Stomach (tissue), 9 donors: ENCODE results near the gene AUTS2. TPM values are rescaled to one million over a fixed set of nuclear protein-coding genes. Genes with fewer than 3 reads are reported as not detected.

ENCODE experiments used
- DNase-seq, 2 donors: peaks; one replicate each; pipeline versions ENCODE4 v3.0.0 to v3.0.0-alpha.2; 2013 to 2019
- H3K27ac ChIP-seq, 5 donors: fragments of 200-600 bp in 4 of 5; sonication (generic) in 4 of 5; one replicate each; pipeline ENCODE4 v1.5.1; 2013 to 2019; ENCODE audit warnings: mild to moderate bottlenecking in 1 of 5, moderate library complexity in 1 of 5
- H3K27me3 ChIP-seq, 3 donors: fragments of 200-600 bp; sonication (generic); one replicate each; pipeline ENCODE4 v1.5.1; 2017 to 2019; ENCODE audit warnings: mixed run types in 1 of 3
- H3K36me3 ChIP-seq, 4 donors: fragments of 200-600 bp; sonication (generic); 1 replicate in 3 of 4; 2 replicates in 1 of 4; pipeline ENCODE4 v1.5.1; 2016 to 2019
- H3K4me1 ChIP-seq, 4 donors: fragments of 200-600 bp; sonication (generic); one replicate each; pipeline ENCODE4 v1.5.1; 2016 to 2019
- H3K4me3 ChIP-seq, 4 donors: fragments of 200-600 bp; sonication (generic) in 3 of 4; one replicate each; pipeline ENCODE4 v1.5.1; 2016 to 2019; ENCODE audit warnings: mild to moderate bottlenecking in 1 of 4
- H3K9me3 ChIP-seq, 4 donors: fragments of 200-600 bp; sonication (generic); one replicate each; pipeline ENCODE4 v1.5.1; 2016 to 2019
- EP300 ChIP-seq: sonication (generic); formaldehyde crosslinking; IDR thresholded peaks from one replicate; pipeline ENCODE4 v1.6.1; 2017; ENCODE audit warnings: antibody characterized with exemption
- POLR2A ChIP-seq, 4 donors: fragments of 450-650 bp; IDR thresholded peaks; one replicate each; pipeline ENCODE4 v1.6.1; 2016; ENCODE audit warnings: antibody characterized with exemption in 4 of 4, control low read depth in 2 of 4, mild to moderate bottlenecking in 1 of 4, moderate library complexity in 1 of 4
- POLR2AphosphoS5 ChIP-seq, 3 donors: sonication (generic); formaldehyde crosslinking; IDR thresholded peaks; one replicate each; pipeline ENCODE4 v1.6.1; 2016; ENCODE audit warnings: antibody characterized with exemption in 3 of 3
- WGBS, 5 donors: extraction: QIAGEN DNeasy Blood & Tissue Kit in 3 of 5; methylation state at CpG; one replicate each; pipeline versions ENCODE4 v1.1.5 to v1.1.7; 2013 to 2018; 5-methylcytosine and 5-hydroxymethylcytosine counted together
- intact Hi-C: fragments of 100-400 bp; cut with DNase I; formaldehyde crosslinking; loops from one replicate; pipeline ENCODE4 v1.15.1; 2023; ENCODE audit warnings: low total_unique reads
- polyA plus RNA-seq, 3 donors: library from polyadenylated mRNA; stranded (reverse); fragments of 200-250 nt; gene quantifications; one replicate each; pipeline ENCODE4 v1.2.3, GENCODE V29; 2013
- total RNA-seq, 5 donors: library from RNA; depleted of rRNA; stranded (reverse); fragments of >200 nt; gene quantifications; one replicate each; pipeline versions ENCODE4 v1.1.0 to v1.2.3, GENCODE V29; 2014 to 2016
- TF ChIP-seq, protein P1 (sequence below), 7 experiments: fragments of 450-650 bp in 4 of 7; fragments of 200-600 bp in 3 of 7; sonication (generic) in 3 of 7; IDR thresholded peaks; one replicate each; pipeline ENCODE4 v1.5.1; 2016 to 2019; ENCODE audit warnings: antibody characterized with exemption in 7 of 7, control low read depth in 2 of 7, mild to moderate bottlenecking in 1 of 7
- donor health status: healthy with polysubstance abuse.
- donor health status: Bipolar disorder and iron deficiency.
- donor health status: healthy.

AUTS2 gene
- total and polyA plus RNA-seq, 8 donors: 3.8 to 90.3 (median 38.1) TPM

- Histone ChIP-seq H3K27me3 (no peaks in the 10 kb centered on the region), H3K4me3 (no peak overlapping the region), H3K36me3 (peaks cover 24 to 81% (median 80%) of the 10 kb centered on the region in 4 donors), H3K4me1 (no peaks in the 10 kb centered on the region), H3K9me3 (no peaks in the 10 kb centered on the region), H3K27ac (no peak overlapping the region)
- no peak for DNase-seq
- TF ChIP-seq, protein P1, sequence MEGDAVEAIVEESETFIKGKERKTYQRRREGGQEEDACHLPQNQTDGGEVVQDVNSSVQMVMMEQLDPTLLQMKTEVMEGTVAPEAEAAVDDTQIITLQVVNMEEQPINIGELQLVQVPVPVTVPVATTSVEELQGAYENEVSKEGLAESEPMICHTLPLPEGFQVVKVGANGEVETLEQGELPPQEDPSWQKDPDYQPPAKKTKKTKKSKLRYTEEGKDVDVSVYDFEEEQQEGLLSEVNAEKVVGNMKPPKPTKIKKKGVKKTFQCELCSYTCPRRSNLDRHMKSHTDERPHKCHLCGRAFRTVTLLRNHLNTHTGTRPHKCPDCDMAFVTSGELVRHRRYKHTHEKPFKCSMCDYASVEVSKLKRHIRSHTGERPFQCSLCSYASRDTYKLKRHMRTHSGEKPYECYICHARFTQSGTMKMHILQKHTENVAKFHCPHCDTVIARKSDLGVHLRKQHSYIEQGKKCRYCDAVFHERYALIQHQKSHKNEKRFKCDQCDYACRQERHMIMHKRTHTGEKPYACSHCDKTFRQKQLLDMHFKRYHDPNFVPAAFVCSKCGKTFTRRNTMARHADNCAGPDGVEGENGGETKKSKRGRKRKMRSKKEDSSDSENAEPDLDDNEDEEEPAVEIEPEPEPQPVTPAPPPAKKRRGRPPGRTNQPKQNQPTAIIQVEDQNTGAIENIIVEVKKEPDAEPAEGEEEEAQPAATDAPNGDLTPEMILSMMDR (IDR thresholded peaks at IDR 0.05): peak in 1 of 7 experiments; percentile 32
- TF ChIP-seq POLR2AphosphoS5 (IDR thresholded peaks at IDR 0.05): no peak
- intact Hi-C loops: no loop called here
- WGBS, 5 donors: 30 to 57% (median 53%) methylated on average over 4 of the region's 4 CpGs
These were observed 1177.4 kb downstream of the AUTS2 start for GRCh38 chr7:70775570-70776156.

GRCh38 chr7:70776627-70777101 lies 1178.4 kb downstream of the AUTS2 start:
- WGBS, 5 donors: 70 to 77% (median 75%) methylated on average over 7 of the region's 7 CpGs
- DNase-seq: peak in 1 of 2 donors; percentile 39
- Histone ChIP-seq H3K36me3 (peaks cover 21 to 87% (median 79%) of the 10 kb centered on the region in 4 donors), H3K9me3 (no peaks in the 10 kb centered on the region), H3K27ac (no peak overlapping the region), H3K4me3 (no peak overlapping the region), H3K27me3 (no peaks in the 10 kb centered on the region), H3K4me1 (no peaks in the 10 kb centered on the region)
- TF ChIP-seq POLR2A (IDR thresholded peaks at IDR 0.05) (no peak), EP300 (no peak), POLR2AphosphoS5 (IDR thresholded peaks at IDR 0.05) (no peak)
- TF ChIP-seq, protein P1 (IDR thresholded peaks at IDR 0.05): no peak
- intact Hi-C loops: no loop called here

DNA sequence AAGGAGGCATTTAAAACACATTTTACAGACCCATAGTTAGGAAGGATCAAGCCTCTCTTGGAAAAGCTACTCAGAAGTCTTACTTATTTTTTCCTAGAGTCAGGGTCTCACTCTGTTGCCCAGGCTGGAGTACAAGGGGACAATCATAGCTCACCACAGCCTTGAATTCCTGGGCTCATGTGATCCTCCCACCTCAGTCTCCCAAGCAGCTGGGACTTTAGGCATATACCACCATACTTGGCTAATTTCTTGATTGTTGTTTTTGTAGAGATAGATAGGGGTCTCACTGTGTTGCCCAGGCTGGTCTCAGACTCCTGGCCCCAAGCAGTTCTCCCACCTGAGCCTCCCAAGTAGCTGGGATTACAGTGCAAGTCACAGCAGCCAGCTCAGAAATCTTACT lies 1179.0 kb downstream of the AUTS2 start:
- Histone ChIP-seq H3K27me3 (no peaks in the 10 kb centered on the region), H3K27ac (no peak overlapping the region), H3K4me3 (no peak overlapping the region), H3K9me3 (no peaks in the 10 kb centered on the region), H3K36me3 (peaks cover 19 to 87% (median 79%) of the 10 kb centered on the region in 4 donors), H3K4me1 (no peaks in the 10 kb centered on the region)
- no peak for DNase-seq
- intact Hi-C loops: no loop called here
- no peak for TF ChIP-seq POLR2AphosphoS5 (IDR thresholded peaks at IDR 0.05)
- TF ChIP-seq, protein P1 (IDR thresholded peaks at IDR 0.05): no peak
- no peak for TF ChIP-seq EP300
- no peak for TF ChIP-seq POLR2A (IDR thresholded peaks at IDR 0.05)

- no peak overlapping the region for H3K27ac ChIP-seq
- H3K9me3 ChIP-seq: no peaks in the 10 kb centered on the region
- H3K36me3 ChIP-seq: peaks cover 24 to 87% (median 80%) of the 10 kb centered on the region in 4 donors
- no peak overlapping the region for H3K4me3 ChIP-seq
- TF ChIP-seq EP300: no peak
- TF ChIP-seq POLR2AphosphoS5 (IDR thresholded peaks at IDR 0.05): no peak
- TF ChIP-seq POLR2A (IDR thresholded peaks at IDR 0.05): no peak
- TF ChIP-seq, protein P1 (IDR thresholded peaks at IDR 0.05): no peak
- DNase-seq: no peak
- intact Hi-C loops: no loop called here
- no peaks in the 10 kb centered on the region for H3K4me1 ChIP-seq
- no peaks in the 10 kb centered on the region for H3K27me3 ChIP-seq
- WGBS, 5 donors: 87 to 94% (median 89%) methylated on average over 3 of the region's 3 CpGs
These were observed 1180.3 kb downstream of the AUTS2 start for GRCh38 chr7:70778585-70778984.
